NT2/D1 (cell line): ENCODE measurements around the gene SSB.

ENCODE experiments used
- DNase-seq: peaks from one replicate; pipeline ENCODE4 v3.0.0-alpha.2; 2011; ENCODE audit warnings: low read depth, low spot score
- H3K27me3 ChIP-seq: 2 replicates; pipeline ENCODE4 v1.6.0; 2011; ENCODE audit warnings: mild to moderate bottlenecking; ENCODE audit not compliant: insufficient read length, insufficient read depth
- H3K36me3 ChIP-seq: 2 replicates; pipeline ENCODE4 v1.6.1; 2011; ENCODE audit warnings: mild to moderate bottlenecking, low read length, mixed read lengths; ENCODE audit not compliant: insufficient read depth, insufficient read length
- H3K4me1 ChIP-seq: 2 replicates; pipeline ENCODE4 v1.5.1; 2011; ENCODE audit not compliant: insufficient read depth, insufficient read length
- H3K4me3 ChIP-seq: 2 replicates; pipeline ENCODE4 v1.5.1; 2011; ENCODE audit warnings: low read depth; ENCODE audit not compliant: insufficient read length
- H3K9ac ChIP-seq: 2 replicates; pipeline ENCODE4 v1.6.0; 2011; ENCODE audit warnings: low read depth; ENCODE audit not compliant: insufficient read length
- H3K9me3 ChIP-seq: 2 replicates; pipeline ENCODE4 v1.5.1; 2011; ENCODE audit warnings: mild to moderate bottlenecking, low read length; ENCODE audit not compliant: insufficient read depth
- SUZ12 ChIP-seq: IDR thresholded peaks from 2 replicates; pipeline ENCODE4 v1.6.1; 2011; ENCODE audit not compliant: insufficient read length, insufficient read depth; ENCODE audit errors: extremely low read depth
- YY1 ChIP-seq: IDR thresholded peaks from 2 replicates; pipeline ENCODE4 v1.6.1; 2011; ENCODE audit not compliant: insufficient read length, insufficient read depth
- ZNF274 ChIP-seq: IDR thresholded peaks from 2 replicates; pipeline ENCODE4 v1.6.1; 2011; ENCODE audit warnings: mild to moderate bottlenecking, low read depth, low read length

Gene SSB

DNA sequence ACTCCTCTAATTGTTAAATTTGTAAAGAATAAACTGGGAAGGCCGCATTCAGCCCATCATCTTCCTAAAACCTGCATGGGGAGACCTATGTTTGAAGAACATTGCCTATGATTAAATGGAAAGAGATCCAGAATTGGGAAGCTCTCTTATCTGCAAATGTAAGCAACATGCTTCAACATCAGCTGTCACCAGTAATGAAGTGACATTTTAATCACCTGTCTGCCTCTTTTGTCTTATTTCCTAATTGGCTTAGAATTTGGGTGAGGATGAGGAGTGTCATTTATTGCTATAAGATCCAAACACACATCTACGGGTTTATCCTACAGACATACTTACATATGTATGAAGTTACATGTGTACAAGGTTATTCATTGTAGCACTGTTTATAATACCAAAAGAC is 26.0 kb upstream of the SSB start:
- H3K9me3 ChIP-seq = no peaks in the 10 kb centered on the region
- DNase-seq = no peak
- H3K9ac ChIP-seq = no peak overlapping the region
- H3K36me3 ChIP-seq = no peaks in the 10 kb centered on the region
- H3K4me3 ChIP-seq = no peak overlapping the region
- H3K4me1 ChIP-seq = no peaks in the 10 kb centered on the region
- no peaks in the 10 kb centered on the region for H3K27me3 ChIP-seq
- TF ChIP-seq YY1 (no peak), ZNF274 (no peak), SUZ12 (no peak)

DNA sequence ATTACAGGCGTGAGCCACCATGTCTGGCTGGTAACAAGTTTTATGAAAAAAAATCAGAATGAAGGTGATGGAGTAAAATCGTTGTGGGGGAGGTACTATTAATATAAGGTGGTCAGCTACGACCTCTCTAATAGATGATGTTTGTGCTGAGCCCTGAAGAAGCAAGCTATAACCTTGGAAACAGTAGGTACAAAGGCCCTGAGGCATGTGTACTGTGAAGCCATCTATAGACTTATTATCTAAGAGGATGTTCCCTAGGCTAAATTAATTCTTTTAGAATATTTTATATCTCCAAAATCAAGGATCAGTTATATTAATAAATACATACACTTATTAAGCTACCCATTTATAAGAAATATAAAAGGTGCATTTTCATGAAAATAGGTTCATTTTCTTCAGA is 23.3 kb upstream of the SSB start:
- no peak for DNase-seq
- no peaks in the 10 kb centered on the region for H3K27me3 ChIP-seq
- TF ChIP-seq YY1 (no peak), ZNF274 (no peak), SUZ12 (no peak)
- no peaks in the 10 kb centered on the region for H3K36me3 ChIP-seq
- H3K4me1 ChIP-seq = no peaks in the 10 kb centered on the region
- no peaks in the 10 kb centered on the region for H3K9me3 ChIP-seq
- H3K4me3 ChIP-seq = no peak overlapping the region
- H3K9ac ChIP-seq = no peak overlapping the region

DNA sequence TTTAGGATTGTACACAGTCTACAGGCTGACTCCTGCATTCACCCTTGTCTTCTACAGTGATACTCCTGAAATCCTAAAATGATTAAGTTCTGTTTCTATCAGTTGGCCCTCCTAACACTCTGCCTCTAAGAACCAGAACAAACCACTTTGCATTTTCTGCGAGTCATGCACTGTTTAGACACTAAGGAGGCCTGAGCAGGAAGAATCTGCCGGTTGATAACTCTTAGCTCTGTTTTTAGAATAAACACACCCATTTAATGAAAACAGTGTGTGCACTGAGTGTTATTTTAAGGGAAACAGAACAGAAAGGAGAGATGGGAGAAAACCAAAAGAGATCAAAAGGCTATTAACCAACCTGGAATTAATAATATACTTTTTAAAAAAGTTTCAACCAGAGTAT is 22.9 kb upstream of the SSB start:
- no peaks in the 10 kb centered on the region for H3K27me3 ChIP-seq
- no peaks in the 10 kb centered on the region for H3K36me3 ChIP-seq
- TF ChIP-seq SUZ12 = no peak
- no peak for TF ChIP-seq ZNF274
- TF ChIP-seq YY1 = no peak
- DNase-seq = no peak
- H3K4me1 ChIP-seq = no peaks in the 10 kb centered on the region
- H3K9me3 ChIP-seq = no peaks in the 10 kb centered on the region
- no peak overlapping the region for H3K9ac ChIP-seq
- no peak overlapping the region for H3K4me3 ChIP-seq

DNA sequence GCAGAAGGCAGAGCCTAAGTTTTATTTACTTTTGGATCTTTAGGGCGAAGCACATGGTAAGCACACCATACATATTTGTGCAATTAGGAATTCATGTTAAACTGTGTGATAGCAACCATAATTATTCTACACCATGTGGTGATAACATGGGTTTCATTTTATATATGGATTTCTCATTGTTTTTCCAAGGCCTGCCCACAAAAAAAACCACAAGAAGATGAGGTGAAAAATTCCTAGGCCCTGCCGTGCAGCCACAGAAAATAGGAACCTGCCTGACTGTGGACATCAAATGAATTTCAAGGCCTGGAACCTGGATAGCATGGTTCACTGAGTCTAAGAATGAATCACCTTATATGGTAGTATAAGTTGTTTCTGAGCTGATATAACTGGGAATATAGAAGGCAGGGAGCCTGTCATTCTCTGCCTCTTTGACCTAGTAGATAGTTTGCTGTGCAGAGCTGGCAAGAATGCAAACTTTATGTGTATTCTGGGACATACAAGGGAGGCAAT is 22.4 kb upstream of the SSB start:
- Histone ChIP-seq H3K27me3 (no peaks in the 10 kb centered on the region), H3K36me3 (no peaks in the 10 kb centered on the region)

DNA sequence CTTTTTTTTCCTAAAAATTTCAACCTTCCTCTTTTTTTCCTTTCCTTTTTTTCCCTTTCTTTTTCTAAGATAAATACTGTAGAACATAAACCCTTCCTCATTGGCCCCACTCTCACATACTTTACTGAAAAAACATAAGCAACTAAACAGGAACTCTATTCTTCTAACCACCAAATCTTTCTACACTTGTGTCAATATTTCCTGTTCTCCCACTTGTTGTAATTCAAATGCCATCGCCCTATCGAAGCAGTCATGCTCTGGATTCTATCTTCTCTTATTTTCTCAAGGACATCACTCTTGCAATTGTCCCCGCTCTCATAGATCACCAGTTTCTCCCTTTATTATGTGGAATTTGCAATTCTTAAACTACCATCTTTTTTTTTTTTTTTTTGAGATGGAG is 20.2 kb upstream of the SSB start:
- H3K4me1 ChIP-seq = no peaks in the 10 kb centered on the region
- no peak for DNase-seq
- TF ChIP-seq SUZ12 (no peak), YY1 (no peak), ZNF274 (no peak)
- H3K9ac ChIP-seq = no peak overlapping the region
- H3K36me3 ChIP-seq = no peaks in the 10 kb centered on the region
- no peaks in the 10 kb centered on the region for H3K9me3 ChIP-seq
- no peak overlapping the region for H3K4me3 ChIP-seq
- no peaks in the 10 kb centered on the region for H3K27me3 ChIP-seq

More for the DNA sequence above, 22.4 kb upstream of the SSB start:
- no peak overlapping the region for H3K4me3 ChIP-seq
- no peak overlapping the region for H3K9ac ChIP-seq
- H3K9me3 ChIP-seq = no peaks in the 10 kb centered on the region
- TF ChIP-seq SUZ12 (no peak), YY1 (no peak), ZNF274 (no peak)
- no peak for DNase-seq
- no peaks in the 10 kb centered on the region for H3K4me1 ChIP-seq

DNA sequence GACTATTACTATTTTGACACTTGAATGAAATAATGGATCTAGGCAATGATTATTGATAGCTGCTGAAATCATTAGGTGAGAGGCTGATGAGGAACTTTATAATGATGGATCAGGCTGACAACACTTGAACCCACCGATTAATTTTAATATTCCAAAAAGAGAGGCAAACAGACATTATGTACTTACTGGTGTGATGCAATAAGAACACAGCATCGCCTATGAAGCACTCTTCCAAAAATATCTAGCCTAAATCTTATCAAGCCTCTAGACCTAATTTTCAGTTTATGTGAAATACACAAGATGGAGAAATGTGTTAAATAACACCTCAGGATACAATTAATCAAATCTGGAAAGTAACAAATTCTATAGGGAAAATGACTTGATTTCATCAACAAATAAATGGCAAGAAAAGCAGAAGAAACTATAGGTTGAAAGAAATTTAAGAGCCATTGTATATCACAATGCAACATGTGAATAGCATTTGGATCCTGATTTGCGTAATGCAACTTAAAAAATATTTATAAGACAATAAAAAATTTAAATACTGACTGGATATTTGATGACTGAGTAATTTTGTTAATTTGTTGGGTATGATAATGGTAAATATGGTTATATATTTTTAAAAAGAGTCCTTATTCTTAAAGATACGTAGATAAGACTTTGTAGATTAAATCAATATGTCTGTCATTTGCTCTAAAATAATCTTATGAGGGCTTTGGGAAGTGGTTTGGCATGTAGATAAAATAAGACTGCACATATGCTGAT is 17.2 kb upstream of the SSB start:
- Histone ChIP-seq H3K36me3 (no peaks in the 10 kb centered on the region), H3K9me3 (no peaks in the 10 kb centered on the region), H3K4me1 (no peaks in the 10 kb centered on the region), H3K9ac (no peak overlapping the region), H3K27me3 (no peaks in the 10 kb centered on the region), H3K4me3 (no peak overlapping the region)
- TF ChIP-seq SUZ12 = no peak
- TF ChIP-seq YY1 = no peak
- TF ChIP-seq ZNF274 = no peak
- no peak for DNase-seq

DNA sequence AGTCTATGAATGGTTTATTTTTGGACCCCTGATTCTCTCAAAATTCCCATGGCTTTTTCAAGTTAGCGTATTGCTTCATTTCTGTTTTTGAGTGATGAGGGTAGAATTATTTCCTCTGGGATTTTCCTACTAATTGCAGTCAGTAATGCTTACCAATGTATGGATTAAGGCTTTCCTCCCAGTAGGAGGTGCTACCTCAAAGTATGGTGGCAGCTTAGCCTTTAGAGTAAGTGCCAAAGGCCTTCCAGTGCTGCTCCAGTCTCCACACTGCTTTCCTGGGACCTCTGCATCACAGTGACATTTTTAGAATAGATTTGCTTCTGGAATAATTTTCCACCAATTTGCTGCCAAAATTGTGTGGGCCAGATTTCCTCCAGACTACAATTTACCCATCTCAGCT is 16.2 kb upstream of the SSB start:
- no peaks in the 10 kb centered on the region for H3K9me3 ChIP-seq
- H3K36me3 ChIP-seq = no peaks in the 10 kb centered on the region
- DNase-seq = no peak
- H3K4me1 ChIP-seq = no peaks in the 10 kb centered on the region
- H3K27me3 ChIP-seq = no peaks in the 10 kb centered on the region
- no peak for TF ChIP-seq ZNF274
- no peak for TF ChIP-seq YY1
- TF ChIP-seq SUZ12 = no peak
- no peak overlapping the region for H3K4me3 ChIP-seq
- no peak overlapping the region for H3K9ac ChIP-seq
